Measurements from ENCODE around the gene GRHL3.

Gene GRHL3

DNA sequence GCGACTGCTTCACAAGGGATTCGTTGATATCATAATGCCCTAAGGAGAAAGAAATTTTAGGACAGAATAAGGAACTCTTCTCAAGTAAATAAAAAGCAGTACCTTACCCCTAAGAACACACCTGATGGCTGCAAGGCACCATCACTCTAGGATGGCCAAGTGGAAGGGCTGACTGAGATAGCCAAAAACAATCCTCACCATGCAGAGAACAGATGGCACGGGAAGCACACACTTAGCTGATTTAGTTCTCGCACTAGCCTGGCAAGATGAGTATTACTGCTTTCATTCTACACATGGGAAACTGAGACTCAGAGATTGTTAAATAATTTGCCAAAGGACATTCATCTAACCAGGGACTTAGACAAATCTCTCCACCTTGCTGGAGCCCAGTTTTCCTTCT, 50.6 kb downstream of the GRHL3 start:
- no peak overlapping the region for H4K8ac ChIP-seq (ENCODE audit: low read depth, low read length)

GRCh38 chr1:24373044-24373443, 53.9 kb downstream of the GRHL3 start:
- Histone ChIP-seq H3K9ac (ENCODE audit: low read depth, low read length, poor library complexity) (no peak overlapping the region), H2BK15ac (ENCODE audit: low read length) (no peak overlapping the region), H3K79me1 (ENCODE audit: low read depth, low read length) (no peaks in the 10 kb centered on the region), H3K4me3 (ENCODE audit: low read length in 2 of 2) (no peak overlapping the region), H3K27ac (replicated peaks; ENCODE audit: low read length) (no peak overlapping the region), H2AFZ (ENCODE audit: low read length) (no peak overlapping the region), H4K8ac (ENCODE audit: low read depth, low read length) (no peak overlapping the region), H3K27me3 (ENCODE audit: control insufficient read depth in 3 of 3, insufficient read depth in 3 of 3, low read depth in 1 of 3, low read length in 3 of 3) (no peaks in the 10 kb centered on the region), H3K14ac (ENCODE audit: low read length) (no peak overlapping the region), H3K18ac (ENCODE audit: low read length) (no peak overlapping the region), H3K4ac (ENCODE audit: low read length) (no peak overlapping the region), H3K23ac (ENCODE audit: low read depth, low read length, poor library complexity) (no peak overlapping the region), H3K36me3 (replicated peaks in 1 of 2; ENCODE audit: control insufficient read depth in 2 of 2, insufficient read depth in 2 of 2, low read length in 2 of 2) (no peaks in the 10 kb centered on the region), H3K4me2 (ENCODE audit: insufficient read depth, low read length, poor library complexity, severe bottlenecking) (no peak overlapping the region), H3K4me1 (ENCODE audit: control insufficient read depth in 2 of 2, insufficient read depth in 1 of 2, low read depth in 1 of 2, low read length in 2 of 2) (peaks cover 0 to 23% of the 10 kb centered on the region in 2 donors), H2BK120ac (ENCODE audit: low read depth, low read length) (no peak overlapping the region), H4K91ac (ENCODE audit: low read depth, low read length, poor library complexity) (no peak overlapping the region), H3K9me3 (replicated peaks in 1 of 2; ENCODE audit: control insufficient read depth in 2 of 2, insufficient read depth in 1 of 2, low read depth in 1 of 2, low read length in 2 of 2) (no peaks in the 10 kb centered on the region), H2BK5ac (ENCODE audit: low read length) (no peak overlapping the region), H2BK12ac (ENCODE audit: low read length) (no peak overlapping the region), H2AK5ac (ENCODE audit: low read depth, low read length) (peak overlapping the region; percentile 38)
- WGBS, 2 donors (ENCODE audit: extremely low coverage in 2 of 2, insufficient read length in 2 of 2, insufficient replicate concordance in 1 of 2) = no CpG with 5 or more reads among the region's 7 CpGs
- no peak for DNase-seq (ENCODE audit: low spot score)

More for the DNA sequence above, 50.6 kb downstream of the GRHL3 start:
- Histone ChIP-seq H2BK5ac (ENCODE audit: low read length) (no peak overlapping the region), H2AK5ac (ENCODE audit: low read depth, low read length) (no peak overlapping the region), H3K27me3 (ENCODE audit: control insufficient read depth in 3 of 3, insufficient read depth in 3 of 3, low read depth in 1 of 3, low read length in 3 of 3) (peaks cover 0 to 2% (median 0%) of the 10 kb centered on the region in 3 experiments), H3K27ac (replicated peaks; ENCODE audit: low read length) (no peak overlapping the region), H2AFZ (ENCODE audit: low read length) (no peak overlapping the region), H3K4me2 (ENCODE audit: insufficient read depth, low read length, poor library complexity, severe bottlenecking) (no peak overlapping the region), H3K4me3 (ENCODE audit: low read length in 2 of 2) (no peak overlapping the region), H3K36me3 (replicated peaks in 1 of 2; ENCODE audit: control insufficient read depth in 2 of 2, insufficient read depth in 2 of 2, low read length in 2 of 2) (no peaks in the 10 kb centered on the region), H3K9ac (ENCODE audit: low read depth, low read length, poor library complexity) (no peak overlapping the region), H3K14ac (ENCODE audit: low read length) (no peak overlapping the region), H3K18ac (ENCODE audit: low read length) (no peak overlapping the region), H3K79me1 (ENCODE audit: low read depth, low read length) (no peaks in the 10 kb centered on the region), H2BK120ac (ENCODE audit: low read depth, low read length) (no peak overlapping the region), H3K4me1 (ENCODE audit: control insufficient read depth in 2 of 2, insufficient read depth in 1 of 2, low read depth in 1 of 2, low read length in 2 of 2) (peaks cover 0 to 21% of the 10 kb centered on the region in 2 donors), H3K4ac (ENCODE audit: low read length) (no peak overlapping the region), H3K9me3 (replicated peaks in 1 of 2; ENCODE audit: control insufficient read depth in 2 of 2, insufficient read depth in 1 of 2, low read depth in 1 of 2, low read length in 2 of 2) (no peaks in the 10 kb centered on the region), H2BK12ac (ENCODE audit: low read length) (no peak overlapping the region), H3K23ac (ENCODE audit: low read depth, low read length, poor library complexity) (no peak overlapping the region), H4K91ac (ENCODE audit: low read depth, low read length, poor library complexity) (no peak overlapping the region), H2BK15ac (ENCODE audit: low read length) (no peak overlapping the region)
- no CpG with 5 or more reads among the region's 4 CpGs for WGBS, 2 donors (ENCODE audit: extremely low coverage in 2 of 2, insufficient read length in 2 of 2, insufficient replicate concordance in 1 of 2)
- DNase-seq (ENCODE audit: low spot score) = no peak

GRCh38 chr1:24373710-24374109, 54.6 kb downstream of the GRHL3 start:
- no peak overlapping the region for H4K91ac ChIP-seq (ENCODE audit: low read depth, low read length, poor library complexity)

GRCh38 chr1:24374891-24375786, 56.0 kb downstream of the GRHL3 start:
- Histone ChIP-seq H3K18ac (ENCODE audit: low read length) (no peak overlapping the region), H3K4ac (ENCODE audit: low read length) (no peak overlapping the region), H3K4me3 (ENCODE audit: low read length in 2 of 2) (no peak overlapping the region), H4K91ac (ENCODE audit: low read depth, low read length, poor library complexity) (no peak overlapping the region), H3K4me1 (ENCODE audit: control insufficient read depth in 2 of 2, insufficient read depth in 1 of 2, low read depth in 1 of 2, low read length in 2 of 2) (peaks cover 0 to 23% of the 10 kb centered on the region in 2 donors), H2BK5ac (ENCODE audit: low read length) (no peak overlapping the region), H3K36me3 (replicated peaks in 1 of 2; ENCODE audit: control insufficient read depth in 2 of 2, insufficient read depth in 2 of 2, low read length in 2 of 2) (no peaks in the 10 kb centered on the region), H4K8ac (ENCODE audit: low read depth, low read length) (no peak overlapping the region), H2BK15ac (ENCODE audit: low read length) (no peak overlapping the region), H3K4me2 (ENCODE audit: insufficient read depth, low read length, poor library complexity, severe bottlenecking) (peak overlapping the region; percentile 21), H2BK120ac (ENCODE audit: low read depth, low read length) (no peak overlapping the region), H2AFZ (ENCODE audit: low read length) (no peak overlapping the region), H2BK12ac (ENCODE audit: low read length) (no peak overlapping the region), H3K9ac (ENCODE audit: low read depth, low read length, poor library complexity) (no peak overlapping the region), H3K79me1 (ENCODE audit: low read depth, low read length) (no peaks in the 10 kb centered on the region), H3K14ac (ENCODE audit: low read length) (no peak overlapping the region), H2AK5ac (ENCODE audit: low read depth, low read length) (no peak overlapping the region), H3K23ac (ENCODE audit: low read depth, low read length, poor library complexity) (no peak overlapping the region), H3K9me3 (replicated peaks in 1 of 2; ENCODE audit: control insufficient read depth in 2 of 2, insufficient read depth in 1 of 2, low read depth in 1 of 2, low read length in 2 of 2) (no peaks in the 10 kb centered on the region), H3K27ac (replicated peaks; ENCODE audit: low read length) (peak overlapping the region; percentile 71), H3K27me3 (ENCODE audit: control insufficient read depth in 3 of 3, insufficient read depth in 3 of 3, low read depth in 1 of 3, low read length in 3 of 3) (no peaks in the 10 kb centered on the region)
- WGBS, 2 donors (ENCODE audit: extremely low coverage in 2 of 2, insufficient read length in 2 of 2, insufficient replicate concordance in 1 of 2) = no CpG with 5 or more reads among the region's 13 CpGs
- peak; percentile 48 for DNase-seq (ENCODE audit: low spot score)

More at GRCh38 chr1:24373710-24374109, 54.6 kb downstream of the GRHL3 start:
- H2BK15ac ChIP-seq (ENCODE audit: low read length) = no peak overlapping the region
- no peak overlapping the region for H2BK120ac ChIP-seq (ENCODE audit: low read depth, low read length)
- H3K23ac ChIP-seq (ENCODE audit: low read depth, low read length, poor library complexity) = no peak overlapping the region
- no peak overlapping the region for H3K27ac ChIP-seq (replicated peaks; ENCODE audit: low read length)
- H3K36me3 ChIP-seq (replicated peaks in 1 of 2; ENCODE audit: control insufficient read depth in 2 of 2, insufficient read depth in 2 of 2, low read length in 2 of 2) = no peaks in the 10 kb centered on the region
- no peak overlapping the region for H2AFZ ChIP-seq (ENCODE audit: low read length)
- no peak overlapping the region for H2BK5ac ChIP-seq (ENCODE audit: low read length)
- DNase-seq (ENCODE audit: low spot score) = no peak
- no peaks in the 10 kb centered on the region for H3K9me3 ChIP-seq (replicated peaks in 1 of 2; ENCODE audit: control insufficient read depth in 2 of 2, insufficient read depth in 1 of 2, low read depth in 1 of 2, low read length in 2 of 2)
- H3K4ac ChIP-seq (ENCODE audit: low read length) = no peak overlapping the region
- no peak overlapping the region for H3K14ac ChIP-seq (ENCODE audit: low read length)
- no peaks in the 10 kb centered on the region for H3K79me1 ChIP-seq (ENCODE audit: low read depth, low read length)
- no peaks in the 10 kb centered on the region for H3K27me3 ChIP-seq (ENCODE audit: control insufficient read depth in 3 of 3, insufficient read depth in 3 of 3, low read depth in 1 of 3, low read length in 3 of 3)
- peaks cover 0 to 23% of the 10 kb centered on the region in 2 donors for H3K4me1 ChIP-seq (ENCODE audit: control insufficient read depth in 2 of 2, insufficient read depth in 1 of 2, low read depth in 1 of 2, low read length in 2 of 2)
- H4K8ac ChIP-seq (ENCODE audit: low read depth, low read length) = no peak overlapping the region
- WGBS, 2 donors (ENCODE audit: extremely low coverage in 2 of 2, insufficient read length in 2 of 2, insufficient replicate concordance in 1 of 2) = no CpG with 5 or more reads among the region's 8 CpGs
- no peak overlapping the region for H2BK12ac ChIP-seq (ENCODE audit: low read length)
- no peak overlapping the region for H3K4me3 ChIP-seq (ENCODE audit: low read length in 2 of 2)
- peak overlapping the region; percentile 31 for H3K18ac ChIP-seq (ENCODE audit: low read length)
- H3K9ac ChIP-seq (ENCODE audit: low read depth, low read length, poor library complexity) = no peak overlapping the region
- no peak overlapping the region for H3K4me2 ChIP-seq (ENCODE audit: insufficient read depth, low read length, poor library complexity, severe bottlenecking)
- H2AK5ac ChIP-seq (ENCODE audit: low read depth, low read length) = peak overlapping the region; percentile 53

Measured in neuronal stem cell (in vitro differentiated cells).